ENCODE results near the gene OLFM1.

DNA sequence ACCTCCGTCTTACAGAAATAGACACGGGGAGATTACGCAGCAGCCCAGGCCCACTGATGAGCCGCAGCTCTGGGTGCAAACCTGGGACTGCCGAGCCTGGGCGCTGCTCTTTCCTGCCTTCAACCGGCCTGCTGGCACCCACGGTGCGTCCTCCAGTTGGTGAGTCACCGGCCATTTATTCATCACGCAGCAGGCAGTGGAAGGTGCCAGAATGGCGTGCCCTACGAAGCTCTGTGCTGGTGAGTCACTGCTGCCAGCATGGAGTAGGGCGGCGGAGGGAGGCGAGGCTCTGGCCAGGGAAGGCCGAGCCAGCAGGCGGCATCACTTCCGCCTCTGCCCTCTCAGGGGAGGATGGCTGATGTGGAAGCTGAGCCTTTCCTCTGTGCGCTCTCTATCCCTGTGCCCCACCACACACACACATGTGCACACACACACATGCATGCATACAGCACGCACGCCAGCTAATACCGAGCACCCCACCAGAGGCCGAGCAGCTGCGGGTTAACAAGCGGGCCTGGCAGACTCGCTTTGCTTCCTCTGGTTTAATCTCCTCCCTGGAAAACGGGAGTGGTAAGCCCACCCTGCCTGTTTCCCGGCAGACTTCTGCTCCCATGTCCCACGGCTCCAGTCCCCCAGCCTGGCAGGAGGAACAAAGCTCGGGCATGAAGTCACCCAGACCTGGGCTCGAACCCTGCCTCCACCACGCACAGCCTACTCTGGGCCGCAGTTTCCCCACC, 39.2 kb downstream of the OLFM1 start:
- TF ChIP-seq POLR2A (IDR thresholded peaks at IDR 0.05) = no peak
- TF ChIP-seq CTCF (IDR thresholded peaks at IDR 0.05) = no peak

Data from uterus (tissue), 2 donors.